Activated T-helper 17 cell treated with anti-CD3 and anti-CD28 coated beads, Interleukin-2, amount 50 U/mL, for 72 hours (primary cell): ENCODE data around the gene ZNF343. TPM values are rescaled to one million over a fixed set of nuclear protein-coding genes. Genes with fewer than 3 reads are reported as not detected.
"Not testable (repeated sequence)": the region's sequence is repeated elsewhere in the genome, so short reads cannot be mapped to it uniquely, and the experiment has no call there.

Experiments
- ATAC-seq: fragments of 150-1000 bp; cut with Tn5 transposase; replicated peaks from 2 replicates; pipeline ENCODE4 v1.10.0; 2021; ENCODE audit warnings: mild to moderate bottlenecking, moderate library complexity
- H3K27ac Mint-ChIP-seq: one replicate; pipeline ENCODE4 v1.8.0; 2022; ENCODE audit warnings: mixed read lengths
- H3K27me3 Mint-ChIP-seq: one replicate; pipeline ENCODE4 v1.8.0; 2022; ENCODE audit warnings: mixed read lengths
- H3K36me3 Mint-ChIP-seq: one replicate; pipeline ENCODE4 v1.8.0; 2022; ENCODE audit warnings: low read depth, mild to moderate bottlenecking, mixed read lengths
- H3K4me1 Mint-ChIP-seq: one replicate; pipeline ENCODE4 v1.8.0; 2022; ENCODE audit warnings: mixed read lengths
- H3K4me3 Mint-ChIP-seq: one replicate; pipeline ENCODE4 v1.8.0; 2022; ENCODE audit warnings: mild to moderate bottlenecking, mixed read lengths
- H3K9me3 Mint-ChIP-seq: one replicate; pipeline ENCODE4 v1.8.0; 2022; ENCODE audit warnings: mixed read lengths
- total RNA-seq, 2 donors: library from RNA; stranded (reverse); gene quantifications; one replicate each; pipeline ENCODE4 v1.2.3, GENCODE V29; 2022

The ZNF343 gene
- total RNA-seq, 2 donors from 2014 or later, result 8.0 to 10.1 TPM

- H3K27ac Mint-ChIP-seq, result peak overlapping the region; percentile 98
- H3K27me3 Mint-ChIP-seq, result peaks cover 10% of the 10 kb centered on the region
- no peaks in the 10 kb centered on the region for H3K9me3 Mint-ChIP-seq
- peaks cover 13% of the 10 kb centered on the region for H3K36me3 Mint-ChIP-seq
- ATAC-seq, result no peak
- peaks cover 5% of the 10 kb centered on the region for H3K4me1 Mint-ChIP-seq
- H3K4me3 Mint-ChIP-seq, result peak overlapping the region; percentile 97
These were observed 710 bp upstream of the ZNF343 start for GRCh38 chr20:2509468-2509781.

GRCh38 chr20:2507875-2508630, 662 bp downstream of the ZNF343 start:
- ATAC-seq, result peak; percentile 3
- H3K9me3 Mint-ChIP-seq, result no peaks in the 10 kb centered on the region
- H3K27me3 Mint-ChIP-seq, result peaks cover 10% of the 10 kb centered on the region

GRCh38 chr20:2507464-2507863, 1.3 kb downstream of the ZNF343 start:
- ATAC-seq, result no peak
- Mint-ChIP-seq H3K36me3 (peaks cover 13% of the 10 kb centered on the region), H3K9me3 (no peaks in the 10 kb centered on the region), H3K4me3 (peak overlapping the region; percentile 97), H3K27ac (peak overlapping the region; percentile 98), H3K27me3 (peaks cover 10% of the 10 kb centered on the region), H3K4me1 (peaks cover 5% of the 10 kb centered on the region)

More at GRCh38 chr20:2507875-2508630, 662 bp downstream of the ZNF343 start:
- peak overlapping the region; percentile 98 for H3K27ac Mint-ChIP-seq
- peak overlapping the region; percentile 97 for H3K4me3 Mint-ChIP-seq
- peaks cover 13% of the 10 kb centered on the region for H3K36me3 Mint-ChIP-seq
- H3K4me1 Mint-ChIP-seq, result peaks cover 5% of the 10 kb centered on the region

GRCh38 chr20:2506426-2506825, 2.3 kb downstream of the ZNF343 start:
- H3K27me3 Mint-ChIP-seq, H3K27ac Mint-ChIP-seq, H3K4me3 Mint-ChIP-seq, H3K4me1 Mint-ChIP-seq, ATAC-seq, H3K9me3 Mint-ChIP-seq: not testable (repeated sequence)
- peaks cover 13% of the 10 kb centered on the region for H3K36me3 Mint-ChIP-seq

GRCh38 chr20:2504803-2505202, 3.9 kb downstream of the ZNF343 start:
- H3K9me3 Mint-ChIP-seq, H3K27ac Mint-ChIP-seq, ATAC-seq, H3K4me1 Mint-ChIP-seq, H3K4me3 Mint-ChIP-seq, H3K27me3 Mint-ChIP-seq: not testable (repeated sequence)
- H3K36me3 Mint-ChIP-seq, result peaks cover 26% of the 10 kb centered on the region

GRCh38 chr20:2502808-2503384, 5.8 kb downstream of the ZNF343 start:
- not testable (repeated sequence) for H3K27me3 Mint-ChIP-seq, H3K27ac Mint-ChIP-seq, ATAC-seq, H3K9me3 Mint-ChIP-seq, H3K4me3 Mint-ChIP-seq, H3K4me1 Mint-ChIP-seq
- H3K36me3 Mint-ChIP-seq, result peaks cover 31% of the 10 kb centered on the region

GRCh38 chr20:2485661-2486060, 23.1 kb downstream of the ZNF343 start:
- no peaks in the 10 kb centered on the region for H3K4me1 Mint-ChIP-seq
- H3K9me3 Mint-ChIP-seq, result peaks cover 7% of the 10 kb centered on the region
- no peak overlapping the region for H3K27ac Mint-ChIP-seq
- no peak for ATAC-seq
- H3K27me3 Mint-ChIP-seq, result no peaks in the 10 kb centered on the region
- peaks cover 97% of the 10 kb centered on the region for H3K36me3 Mint-ChIP-seq
- H3K4me3 Mint-ChIP-seq, result no peak overlapping the region

- ATAC-seq, result no peak
- H3K27ac Mint-ChIP-seq, result no peak overlapping the region
- H3K9me3 Mint-ChIP-seq, result peaks cover 7% of the 10 kb centered on the region
- peaks cover 97% of the 10 kb centered on the region for H3K36me3 Mint-ChIP-seq
- no peak overlapping the region for H3K4me3 Mint-ChIP-seq
- no peaks in the 10 kb centered on the region for H3K4me1 Mint-ChIP-seq
- H3K27me3 Mint-ChIP-seq, result no peaks in the 10 kb centered on the region
These were observed 23.6 kb downstream of the ZNF343 start for GRCh38 chr20:2485080-2485479.

GRCh38 chr20:2483504-2483903, 25.2 kb downstream of the ZNF343 start:
- ATAC-seq, result no peak
- H3K4me1 Mint-ChIP-seq, result no peaks in the 10 kb centered on the region
- no peak overlapping the region for H3K4me3 Mint-ChIP-seq
- H3K27me3 Mint-ChIP-seq, result no peaks in the 10 kb centered on the region
- no peak overlapping the region for H3K27ac Mint-ChIP-seq
- H3K9me3 Mint-ChIP-seq, result peaks cover 7% of the 10 kb centered on the region
- peaks cover 83% of the 10 kb centered on the region for H3K36me3 Mint-ChIP-seq

GRCh38 chr20:2480381-2480780, 28.3 kb downstream of the ZNF343 start:
- H3K27ac Mint-ChIP-seq, result no peak overlapping the region
- no peak overlapping the region for H3K4me3 Mint-ChIP-seq
- no peaks in the 10 kb centered on the region for H3K4me1 Mint-ChIP-seq
- no peak for ATAC-seq
- no peaks in the 10 kb centered on the region for H3K27me3 Mint-ChIP-seq
- peaks cover 52% of the 10 kb centered on the region for H3K36me3 Mint-ChIP-seq
- peaks cover 7% of the 10 kb centered on the region for H3K9me3 Mint-ChIP-seq

- H3K9me3 Mint-ChIP-seq, result peaks cover 7% of the 10 kb centered on the region
- H3K36me3 Mint-ChIP-seq, result peaks cover 21% of the 10 kb centered on the region
- no peak for ATAC-seq
- H3K4me3 Mint-ChIP-seq, result no peak overlapping the region
- H3K4me1 Mint-ChIP-seq, result no peaks in the 10 kb centered on the region
- H3K27ac Mint-ChIP-seq, result no peak overlapping the region
- H3K27me3 Mint-ChIP-seq, result no peaks in the 10 kb centered on the region
These were observed 31.7 kb downstream of the ZNF343 start for GRCh38 chr20:2476742-2477615.

GRCh38 chr20:2475850-2476741, 32.6 kb downstream of the ZNF343 start:
- Mint-ChIP-seq H3K27me3 (no peaks in the 10 kb centered on the region), H3K36me3 (peaks cover 12% of the 10 kb centered on the region), H3K4me3 (no peak overlapping the region), H3K4me1 (peaks cover 3% of the 10 kb centered on the region), H3K27ac (no peak overlapping the region), H3K9me3 (peaks cover 3% of the 10 kb centered on the region)
- no peak for ATAC-seq

- Mint-ChIP-seq H3K9me3 (no peaks in the 10 kb centered on the region), H3K27me3 (no peaks in the 10 kb centered on the region), H3K27ac (no peak overlapping the region), H3K36me3 (peaks cover 25% of the 10 kb centered on the region), H3K4me3 (no peak overlapping the region), H3K4me1 (peaks cover 16% of the 10 kb centered on the region)
- ATAC-seq, result no peak
These were observed 35.2 kb downstream of the ZNF343 start for GRCh38 chr20:2473516-2473915.
